A673 (cell line): ENCODE measurements around the gene GULP1.

Experiments used
- EZH2 ChIP-seq: fragments of 200-600 bp; sonication (generic); IDR thresholded peaks from 2 replicates; pipeline ENCODE4 v1.6.1; 2017; ENCODE audit warnings: borderline replicate concordance, low read depth, mild to moderate bottlenecking, mixed read lengths, antibody characterized with exemption, low read length; ENCODE audit not compliant: poor library complexity, severe bottlenecking
- TF ChIP-seq, protein P1 (sequence below): fragments of 300-800, 200-600 bp; sonication (generic); conservative IDR thresholded peaks from 2 replicates; pipeline ENCODE4 v1.5.1; 2017; ENCODE audit warnings: low read depth, mild to moderate bottlenecking, antibody characterized with exemption, low read length, moderate library complexity, mixed read lengths

DNA sequence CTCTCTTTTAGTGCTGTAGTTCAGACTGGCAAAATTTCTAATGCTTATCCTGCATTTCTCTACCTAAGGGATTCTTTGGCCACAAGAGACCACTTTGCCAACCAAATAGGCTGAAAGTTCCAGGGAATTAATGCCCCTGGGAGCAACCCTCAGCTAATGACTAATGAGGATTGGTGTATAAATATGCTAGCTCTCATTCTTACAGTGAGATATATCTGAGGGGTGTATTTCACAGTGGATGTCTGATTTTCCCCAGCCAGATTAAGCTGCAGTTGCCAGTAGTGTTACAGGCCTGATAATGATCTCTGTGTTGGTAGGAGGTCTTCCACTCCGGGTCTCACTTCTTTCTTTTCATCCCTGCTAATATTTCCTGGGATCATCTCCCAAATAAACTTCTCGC lies 90.4 kb downstream of the GULP1 start:
- no peak for TF ChIP-seq EZH2
- TF ChIP-seq, protein P1, sequence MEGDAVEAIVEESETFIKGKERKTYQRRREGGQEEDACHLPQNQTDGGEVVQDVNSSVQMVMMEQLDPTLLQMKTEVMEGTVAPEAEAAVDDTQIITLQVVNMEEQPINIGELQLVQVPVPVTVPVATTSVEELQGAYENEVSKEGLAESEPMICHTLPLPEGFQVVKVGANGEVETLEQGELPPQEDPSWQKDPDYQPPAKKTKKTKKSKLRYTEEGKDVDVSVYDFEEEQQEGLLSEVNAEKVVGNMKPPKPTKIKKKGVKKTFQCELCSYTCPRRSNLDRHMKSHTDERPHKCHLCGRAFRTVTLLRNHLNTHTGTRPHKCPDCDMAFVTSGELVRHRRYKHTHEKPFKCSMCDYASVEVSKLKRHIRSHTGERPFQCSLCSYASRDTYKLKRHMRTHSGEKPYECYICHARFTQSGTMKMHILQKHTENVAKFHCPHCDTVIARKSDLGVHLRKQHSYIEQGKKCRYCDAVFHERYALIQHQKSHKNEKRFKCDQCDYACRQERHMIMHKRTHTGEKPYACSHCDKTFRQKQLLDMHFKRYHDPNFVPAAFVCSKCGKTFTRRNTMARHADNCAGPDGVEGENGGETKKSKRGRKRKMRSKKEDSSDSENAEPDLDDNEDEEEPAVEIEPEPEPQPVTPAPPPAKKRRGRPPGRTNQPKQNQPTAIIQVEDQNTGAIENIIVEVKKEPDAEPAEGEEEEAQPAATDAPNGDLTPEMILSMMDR, result no peak
